Stimulated activated CD8-positive, alpha-beta memory T cell treated with anti-CD3 and anti-CD28 coated beads, Interleukin-15, amount 100 ng/mL, for 1 hour (primary cell): ENCODE measurements around the gene PLEK2.
"Not testable (repeated sequence)": the region's sequence is repeated elsewhere in the genome, so short reads cannot be mapped to it uniquely, and the experiment has no call there.

Experiments
- DNase-seq: peaks from one replicate; pipeline ENCODE4 v3.0.0-alpha.2; 2020; ENCODE audit warnings: low read depth

Gene PLEK2

DNA sequence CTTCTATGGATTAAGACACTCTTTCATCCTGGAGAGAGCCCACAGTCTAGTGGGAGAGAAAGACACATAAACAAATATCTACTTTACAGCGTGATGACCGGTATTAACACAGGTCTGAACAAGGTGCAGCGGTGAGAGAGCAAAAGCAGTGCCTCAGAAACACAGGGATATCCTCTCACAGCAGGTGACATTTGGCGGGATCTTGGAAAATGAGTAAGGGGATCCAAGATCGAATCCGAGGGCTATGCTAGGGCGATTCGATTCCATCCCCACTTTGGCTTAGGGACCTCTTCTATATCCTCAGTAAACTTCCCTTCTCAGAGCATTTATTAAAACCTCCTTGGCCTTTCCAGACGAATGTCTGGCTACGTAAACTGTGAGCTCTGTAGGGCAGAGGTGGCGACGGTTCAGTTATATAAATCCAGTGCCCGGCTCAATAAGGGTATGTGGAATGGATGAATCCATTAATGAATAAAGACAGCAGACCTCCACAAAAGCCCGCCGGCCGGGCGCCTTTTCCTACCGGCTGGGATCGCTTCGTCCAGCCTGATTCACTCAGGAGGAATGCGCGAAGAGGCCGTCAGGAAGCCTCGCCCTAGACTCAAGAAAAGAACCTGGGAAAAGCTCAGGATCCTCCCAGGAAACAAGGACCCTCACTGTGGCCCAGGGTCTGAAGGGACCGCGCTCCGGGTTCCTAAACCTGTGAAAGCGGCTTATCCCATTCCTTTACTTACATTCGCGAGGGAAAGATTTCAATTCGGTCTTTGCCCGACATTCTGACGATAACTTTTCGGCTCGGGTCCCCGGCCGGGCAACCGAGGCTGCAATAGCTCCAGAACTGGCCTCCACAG is 52.8 kb downstream of the PLEK2 start:
- DNase-seq, result no peak

DNA sequence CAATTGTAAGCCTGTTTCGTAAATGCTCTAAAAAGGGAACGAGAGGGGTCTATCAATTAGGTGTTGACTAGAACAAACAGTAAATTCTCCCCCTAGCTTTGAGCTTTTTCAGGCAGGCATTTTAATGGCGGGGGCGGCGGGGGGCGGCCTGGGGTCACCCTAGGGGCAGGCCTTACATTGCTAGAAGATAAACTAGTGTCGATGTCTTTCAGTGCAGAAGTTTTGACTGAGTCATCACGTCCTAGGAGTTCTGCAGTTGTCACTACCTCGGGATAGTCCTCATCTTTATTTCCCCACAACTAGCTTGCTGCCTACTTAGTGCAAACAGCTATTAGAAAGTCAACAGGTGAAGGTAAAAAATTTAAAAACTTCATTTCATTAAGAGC is 54.0 kb downstream of the PLEK2 start:
- no peak for DNase-seq

DNA sequence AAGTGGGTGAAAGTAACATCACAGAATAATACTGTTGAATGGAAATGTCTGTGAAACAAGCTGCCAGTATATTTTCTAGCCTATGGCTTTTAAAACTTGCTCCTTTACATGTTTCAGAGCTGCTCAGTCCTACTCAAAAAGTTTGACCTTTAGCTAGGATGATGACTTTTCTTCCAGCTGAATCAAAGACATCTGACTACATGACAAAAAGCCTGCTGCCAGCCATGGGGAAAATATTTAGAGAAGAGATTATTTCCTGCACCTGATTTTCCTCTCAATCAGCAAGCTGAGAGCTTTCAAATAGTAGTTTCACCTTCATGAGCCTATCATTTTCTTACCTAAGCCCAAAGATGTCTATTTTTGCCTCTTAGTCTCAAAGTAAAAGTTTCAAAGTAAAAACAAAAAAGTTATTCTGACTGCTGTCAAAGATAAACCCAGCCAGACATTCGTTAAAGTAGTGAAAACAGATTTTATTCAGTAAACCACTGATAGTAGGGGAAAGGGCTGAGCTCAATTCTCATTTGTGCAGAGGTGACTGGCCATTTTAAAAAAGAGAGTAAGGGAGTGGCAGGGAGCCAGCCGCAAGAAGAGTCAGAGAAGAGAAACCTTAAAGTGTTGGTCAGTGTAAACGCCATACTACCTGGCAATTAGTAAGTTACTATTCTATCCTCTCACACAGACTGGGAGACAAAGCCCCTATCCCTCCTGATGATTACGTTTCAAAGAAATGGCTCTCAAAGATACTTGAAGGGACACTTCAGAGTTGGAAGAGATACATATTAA is 54.6 kb downstream of the PLEK2 start:
- no peak for DNase-seq

DNA sequence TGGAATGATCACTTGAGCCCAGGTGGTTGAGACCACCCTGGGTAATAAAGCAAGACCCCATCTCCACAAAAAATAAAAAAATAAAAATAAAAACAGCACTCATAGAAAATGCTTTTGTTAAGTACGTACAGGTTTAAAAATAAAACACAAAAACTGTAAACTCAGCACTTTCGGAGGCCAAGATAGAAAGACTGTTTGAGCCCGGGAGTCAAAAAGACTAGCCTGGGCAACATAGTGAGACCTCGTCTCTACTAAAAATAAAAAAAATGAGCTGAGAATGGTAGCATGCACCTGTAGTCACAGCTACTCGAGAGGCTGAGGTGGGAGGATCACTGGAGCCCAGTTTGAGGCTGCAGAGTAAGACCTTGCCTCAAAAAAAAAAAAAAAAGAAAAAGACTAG is 59.9 kb downstream of the PLEK2 start:
- no peak for DNase-seq

DNA sequence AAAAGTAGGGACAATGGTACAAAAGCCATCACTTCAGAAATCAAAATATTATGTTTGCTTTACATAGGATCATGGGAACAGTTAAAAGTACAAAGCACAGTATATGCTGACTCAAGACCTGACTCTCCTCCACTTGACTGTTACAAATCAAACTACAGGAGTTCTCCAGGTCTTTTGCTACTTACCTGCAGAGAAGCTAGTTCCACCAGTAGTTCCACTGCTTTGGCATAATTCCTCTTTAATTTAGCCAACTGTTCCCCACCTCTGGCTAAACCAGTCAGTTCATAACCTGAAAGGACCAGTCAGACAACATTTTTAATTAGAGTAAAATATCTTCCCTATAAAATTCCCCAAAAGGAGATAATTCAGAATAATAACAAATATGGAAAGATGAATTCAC is 66.4 kb downstream of the PLEK2 start:
- DNase-seq, result no peak

DNA sequence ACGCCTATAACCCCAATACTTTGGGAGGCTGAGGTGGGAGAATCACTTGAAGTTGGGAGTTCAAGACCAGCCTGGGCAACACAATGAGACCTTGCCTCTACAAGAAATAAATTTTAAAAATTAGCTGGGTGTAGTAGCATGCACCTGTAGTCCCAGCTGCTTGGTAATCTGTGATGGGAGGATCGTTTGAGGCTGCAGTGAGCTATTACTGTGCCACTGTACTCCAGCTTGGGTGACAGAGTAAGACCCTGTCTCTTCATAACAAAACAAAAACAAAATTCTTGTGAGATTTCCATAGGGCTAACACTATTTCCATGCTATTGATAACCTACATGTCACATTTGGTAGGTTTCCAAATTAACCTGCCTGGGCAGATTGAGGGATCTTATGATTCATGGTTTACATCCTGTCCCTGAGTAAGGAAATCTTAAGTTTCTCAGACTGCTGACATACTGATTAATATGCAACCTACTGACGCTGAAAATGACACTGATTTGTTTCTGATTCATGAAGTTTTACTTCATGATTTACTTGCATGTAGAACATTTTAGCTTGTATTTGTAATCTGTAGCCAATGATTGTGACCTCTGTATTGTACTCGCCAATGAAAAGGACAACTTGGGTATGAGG is 68.2 kb downstream of the PLEK2 start:
- no peak for DNase-seq

DNA sequence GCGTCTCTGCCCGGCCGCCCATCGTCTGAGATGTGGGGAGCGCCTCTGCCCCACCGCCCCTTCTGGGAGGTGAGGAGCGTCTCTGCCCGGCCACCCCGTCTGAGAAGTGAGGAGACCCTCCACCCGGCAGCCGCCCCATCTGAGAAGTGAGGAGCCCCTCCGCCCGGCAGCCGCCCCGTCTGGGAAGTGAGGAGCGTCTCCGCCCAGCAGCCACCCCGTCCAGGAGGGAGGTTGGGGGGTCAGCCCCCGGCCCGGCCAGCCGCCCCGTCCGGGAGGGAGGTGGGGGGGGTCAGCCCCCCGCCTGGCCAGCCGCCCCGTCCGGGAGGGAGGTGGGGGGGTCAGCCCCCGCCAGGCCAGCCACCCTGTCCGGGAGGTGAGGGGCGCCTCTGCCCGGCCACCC is 70.7 kb downstream of the PLEK2 start:
- DNase-seq, result not testable (repeated sequence)
